HG03439 (cell line): Measurements from ENCODE around the gene DAPK1.

Experiments
- ATAC-seq: cut with Tn5 transposase; IDR thresholded peaks from one replicate; pipeline ENCODE4 v1.9.1; 2021; ENCODE audit warnings: mild to moderate bottlenecking, moderate library complexity; ENCODE audit not compliant: unreplicated experiment

Gene DAPK1

DNA sequence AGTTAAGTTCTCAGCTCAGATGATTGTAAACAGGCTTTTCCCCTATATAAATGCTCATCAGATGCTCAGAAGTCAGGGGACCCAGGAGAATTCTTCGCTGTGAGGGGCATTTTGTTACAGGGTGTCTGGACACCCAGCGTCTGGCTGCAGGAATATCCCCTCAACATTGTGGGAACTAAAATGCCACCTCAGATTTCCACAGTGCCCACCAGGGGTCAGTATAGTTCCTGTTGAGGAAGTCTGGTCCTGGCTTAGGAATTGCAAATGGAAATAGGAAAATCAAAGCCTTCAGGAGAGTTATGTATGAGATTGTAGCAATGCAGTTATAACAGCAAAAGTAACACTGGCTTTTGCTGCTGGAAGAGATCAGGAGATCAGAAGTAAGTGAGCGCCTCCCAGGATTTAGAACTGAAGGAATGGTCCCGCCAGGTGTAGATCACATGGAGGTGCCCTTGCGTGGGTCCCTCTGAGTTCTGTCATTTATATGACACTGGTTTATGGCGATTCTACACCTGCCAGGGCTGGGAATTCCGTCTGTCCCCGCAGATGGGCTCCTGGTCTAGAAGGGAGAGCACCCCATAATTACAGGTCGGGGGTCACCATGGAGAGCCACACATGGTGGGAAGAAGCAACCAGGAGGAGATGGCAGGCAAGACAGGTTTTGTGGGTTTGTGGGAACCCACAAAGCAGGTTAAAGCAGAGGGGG, 181.1 kb downstream of the DAPK1 start:
- ATAC-seq = no peak

DNA sequence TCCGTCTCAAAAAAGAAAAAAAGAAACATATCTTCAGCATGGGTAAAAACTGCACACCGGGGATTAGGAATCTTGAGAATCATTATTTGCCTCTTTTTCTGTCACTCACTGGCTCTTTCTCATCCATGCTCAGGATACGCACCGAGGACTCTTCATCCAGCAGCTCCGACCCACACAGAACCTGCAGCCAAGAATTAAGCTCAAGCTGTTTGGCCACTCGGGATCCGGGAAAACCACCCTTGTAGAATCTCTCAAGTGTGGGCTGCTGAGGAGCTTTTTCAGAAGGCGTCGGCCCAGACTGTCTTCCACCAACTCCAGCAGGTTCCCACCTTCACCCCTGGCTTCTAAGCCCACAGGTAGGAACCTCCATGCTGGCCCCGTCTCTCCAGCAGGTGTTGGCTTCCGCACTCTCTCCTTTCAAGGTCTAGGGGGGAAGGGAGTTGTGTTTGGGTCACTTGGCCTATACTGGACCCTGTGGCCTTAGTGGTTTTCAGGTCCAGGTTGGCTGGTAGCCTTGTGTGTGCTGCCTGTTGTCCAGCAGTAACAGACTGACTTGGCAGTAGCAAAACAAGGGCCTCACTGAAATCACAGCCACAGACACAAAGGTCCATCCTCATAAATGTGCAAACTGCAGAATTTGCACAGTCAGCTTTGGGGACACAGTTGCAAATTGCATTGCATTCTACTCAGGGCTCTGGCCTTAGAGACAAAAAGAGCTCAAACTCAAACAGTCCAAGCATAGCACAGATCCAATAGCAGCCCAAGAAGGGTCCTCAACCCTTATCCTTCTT, 183.8 kb downstream of the DAPK1 start:
- ATAC-seq = no peak

DNA sequence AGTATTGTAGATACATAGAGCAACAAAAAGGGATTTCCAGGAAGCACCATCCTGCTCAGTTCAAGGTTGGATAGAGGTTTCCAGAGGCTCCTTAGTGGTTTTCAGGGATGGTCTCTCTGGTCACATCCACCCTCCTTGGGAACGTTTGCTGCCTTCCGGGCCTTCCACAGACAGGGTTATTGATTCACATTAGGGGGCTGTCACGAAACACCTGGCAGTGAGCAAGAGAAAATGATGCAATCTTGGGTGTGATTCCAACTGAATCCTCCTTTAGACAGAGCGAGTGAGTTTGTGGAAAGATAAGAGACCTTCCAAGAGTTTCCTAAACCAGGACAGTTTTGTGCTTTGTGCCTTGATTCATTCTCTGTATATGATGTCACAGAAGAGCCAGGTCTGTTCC, 184.4 kb downstream of the DAPK1 start:
- no peak for ATAC-seq

DNA sequence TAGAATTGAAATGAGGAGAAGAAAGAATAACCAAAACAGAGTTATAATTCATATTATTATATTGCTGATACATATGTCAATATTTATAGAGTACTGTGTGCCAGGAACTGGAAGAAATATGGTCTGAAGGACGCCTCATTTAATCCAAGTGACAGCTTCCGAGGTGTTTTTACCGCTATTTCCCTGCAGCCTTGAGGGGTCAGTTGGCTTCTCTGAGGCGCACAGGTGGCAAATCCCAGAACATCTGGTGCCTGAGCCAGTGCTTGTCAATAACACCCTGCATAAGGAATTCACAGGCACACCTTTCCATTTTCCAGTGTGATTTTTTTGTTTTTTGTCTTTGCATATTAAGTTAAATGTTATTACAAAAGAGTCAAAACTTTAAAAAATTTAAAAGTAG, 185.0 kb downstream of the DAPK1 start:
- no peak for ATAC-seq

DNA sequence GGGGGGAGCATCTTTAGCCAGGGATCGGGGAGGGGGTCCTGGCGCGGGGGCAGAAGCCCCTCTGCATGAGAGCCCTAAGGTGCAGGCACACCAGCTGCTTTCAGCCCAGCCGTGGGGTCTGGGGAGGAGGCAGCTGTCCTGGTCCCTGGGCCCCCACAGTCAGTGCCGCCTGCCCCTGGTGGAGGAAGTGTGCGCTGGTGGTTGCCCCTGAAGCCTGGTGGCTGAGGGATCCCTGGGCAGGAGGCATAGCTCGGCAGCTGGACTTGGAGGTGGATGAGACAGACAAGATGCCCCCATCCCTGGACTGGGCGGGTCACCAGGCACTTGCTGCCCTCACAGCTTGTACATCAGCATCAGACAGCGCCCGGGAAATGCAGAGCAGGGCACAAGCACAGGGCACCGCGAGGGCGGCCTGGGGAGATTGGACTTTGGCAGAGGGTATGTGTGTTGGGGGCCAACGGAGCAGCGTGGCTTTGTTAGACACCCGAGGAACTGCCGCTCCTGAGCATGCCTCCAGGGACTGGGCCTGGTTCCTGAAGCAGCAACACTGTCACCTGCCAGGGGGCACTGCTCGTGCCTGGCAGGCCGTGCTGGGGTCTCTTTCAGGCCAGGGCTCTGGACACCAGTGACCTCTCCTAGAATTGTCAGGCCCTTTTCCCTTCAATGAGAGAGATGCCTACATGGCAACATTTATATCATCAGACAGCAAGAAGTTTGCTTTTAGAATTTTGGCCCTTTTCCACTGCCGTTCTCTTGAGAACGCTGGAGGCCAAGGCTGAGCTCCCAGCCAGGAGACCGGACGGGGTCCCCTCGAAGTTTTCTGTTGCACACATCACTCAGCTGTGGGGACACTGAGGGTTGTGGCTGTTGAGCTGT, 186.3 kb downstream of the DAPK1 start:
- no peak for ATAC-seq

DNA sequence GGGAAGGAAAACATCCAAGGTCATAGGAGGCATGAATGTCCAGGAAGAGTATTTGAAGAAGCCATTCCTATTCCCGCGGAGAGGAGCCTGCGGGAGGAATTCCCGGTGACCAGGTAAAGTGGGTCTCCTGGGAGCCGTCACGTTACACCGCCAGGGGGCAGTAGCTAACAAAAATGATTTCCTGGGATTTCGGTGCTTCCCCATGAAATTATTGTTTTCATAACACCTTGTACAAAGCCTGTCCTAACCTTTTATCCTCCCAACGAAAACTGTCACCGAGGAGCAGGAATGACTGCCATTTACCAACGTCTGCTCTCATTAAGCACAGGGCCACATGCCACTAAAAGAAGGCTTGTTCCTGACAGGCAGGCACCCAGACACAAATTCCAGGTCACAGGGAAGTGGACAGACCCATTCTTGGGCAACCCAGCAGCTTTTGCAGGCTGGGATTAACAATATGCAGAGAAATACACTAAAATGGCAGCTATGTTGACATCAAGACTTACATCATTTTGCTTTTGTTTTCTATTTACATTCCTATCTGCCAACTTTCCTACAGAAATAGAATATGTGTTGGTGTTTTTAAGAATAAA, 187.1 kb downstream of the DAPK1 start:
- no peak for ATAC-seq

DNA sequence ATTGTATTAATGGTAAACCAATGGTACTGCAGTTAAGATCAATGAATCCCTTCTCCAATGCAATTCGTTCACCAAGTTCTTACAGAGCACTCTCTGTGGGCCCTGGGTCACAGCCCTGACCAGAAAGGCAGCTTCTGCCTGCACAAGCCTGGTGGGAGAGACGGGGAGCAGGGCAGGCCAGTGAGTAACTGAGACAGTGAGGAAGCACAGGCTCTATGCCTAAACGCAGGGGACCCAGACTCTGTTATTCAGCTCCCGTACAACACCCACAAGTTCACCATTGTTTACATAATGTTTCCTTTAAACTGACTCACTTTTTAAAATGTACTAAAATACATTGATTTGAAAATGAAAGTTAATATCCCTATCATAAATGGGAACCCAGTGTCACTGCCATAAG, 187.8 kb downstream of the DAPK1 start:
- ATAC-seq = no peak

DNA sequence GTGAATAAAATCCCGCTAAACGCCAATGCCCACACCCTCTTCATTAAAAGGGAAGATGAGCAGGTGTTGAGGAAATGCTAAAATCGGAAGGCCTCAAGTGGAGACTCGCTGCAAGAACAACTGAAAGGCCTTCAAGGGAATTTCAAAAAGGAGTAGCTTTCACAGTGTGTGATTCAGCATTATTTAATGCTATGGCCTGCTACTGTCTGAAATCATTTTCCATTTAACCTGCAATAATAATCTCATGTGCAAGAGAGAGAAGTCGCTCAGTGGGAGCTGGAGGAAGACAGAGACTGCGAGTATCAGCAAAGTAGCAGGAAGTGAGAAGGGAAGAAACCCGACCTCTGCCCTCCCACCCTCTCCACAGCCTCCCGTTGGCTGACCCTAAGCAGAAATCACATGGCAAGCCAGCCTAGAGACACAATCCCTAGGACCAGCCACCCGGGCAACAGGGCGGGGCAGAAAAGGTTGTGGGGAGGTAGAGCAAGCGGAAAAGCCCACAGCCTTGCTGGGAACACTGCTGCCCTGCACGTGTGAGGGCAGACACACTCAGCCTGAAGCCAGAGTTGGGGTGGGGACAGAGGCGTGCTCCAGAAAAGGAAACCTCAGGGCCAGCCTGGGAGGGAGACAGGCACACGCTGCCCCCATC, 188.3 kb downstream of the DAPK1 start:
- ATAC-seq = no peak

DNA sequence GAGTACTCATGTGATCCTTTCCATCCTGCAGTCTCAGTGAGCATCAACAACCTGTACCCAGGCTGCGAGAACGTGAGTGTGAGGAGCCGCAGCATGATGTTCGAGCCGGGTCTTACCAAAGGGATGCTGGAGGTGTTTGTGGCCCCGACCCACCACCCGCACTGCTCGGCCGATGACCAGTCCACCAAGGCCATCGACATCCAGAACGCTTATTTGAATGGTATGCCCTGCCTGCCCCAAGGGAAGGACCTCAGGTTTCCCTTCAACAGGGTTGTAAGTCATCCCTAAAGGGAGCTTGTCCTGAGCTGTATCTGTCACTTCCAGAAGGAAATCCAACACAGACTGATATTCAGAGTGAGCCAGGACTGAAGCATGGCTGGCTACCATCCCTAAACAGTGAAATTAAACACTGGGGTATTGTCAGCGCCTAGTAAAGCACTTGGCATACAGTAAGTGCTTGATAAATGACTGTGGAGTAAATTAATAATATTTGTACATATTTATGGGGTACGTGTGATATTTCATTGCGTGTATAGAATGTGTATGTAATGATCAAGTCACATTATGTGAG, 188.9 kb downstream of the DAPK1 start:
- no peak for ATAC-seq

DNA sequence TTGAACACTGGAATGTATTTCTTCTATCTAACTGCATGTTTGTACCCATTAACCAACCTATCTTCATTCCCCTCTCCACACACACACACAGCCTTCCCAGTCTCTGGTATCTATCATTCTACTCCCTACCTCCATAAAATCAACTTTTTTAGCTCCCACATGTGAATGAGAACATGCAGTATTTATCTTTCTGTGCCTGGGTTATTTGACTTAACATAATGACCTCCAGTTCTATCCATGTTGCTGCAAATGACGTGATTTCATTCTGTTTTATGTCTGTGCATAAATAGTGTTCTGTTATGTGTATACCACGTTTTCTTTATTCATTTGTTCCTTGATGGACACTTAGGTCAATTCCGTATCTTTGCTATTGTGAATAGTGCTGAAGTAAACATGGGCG, 189.5 kb downstream of the DAPK1 start:
- no peak for ATAC-seq

DNA sequence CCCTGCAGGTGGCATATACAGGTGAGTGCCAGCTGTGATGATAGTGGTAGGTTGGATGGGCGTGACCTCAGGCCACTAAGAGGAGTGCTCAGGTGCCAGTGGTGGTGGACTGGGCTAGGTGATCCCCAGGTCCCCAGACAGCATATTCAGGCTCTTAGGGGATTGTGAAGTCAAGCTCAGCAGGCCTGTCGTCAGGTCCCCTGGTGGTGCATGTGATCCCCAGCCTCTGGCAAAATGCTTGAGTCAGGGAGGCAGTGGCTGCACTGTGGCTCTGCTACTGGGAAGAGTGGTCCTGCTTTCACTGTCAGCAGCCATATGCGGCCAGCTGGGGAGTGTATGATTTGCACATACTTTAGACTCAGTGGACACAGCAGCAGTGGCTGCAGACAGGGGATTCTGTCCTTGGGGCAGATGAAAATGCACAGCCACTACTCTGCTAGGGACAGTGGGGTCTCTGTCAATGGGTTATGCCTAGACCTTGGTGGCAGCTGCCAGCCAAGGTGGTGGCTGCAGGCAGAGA, 196.6 kb downstream of the DAPK1 start:
- no peak for ATAC-seq

DNA sequence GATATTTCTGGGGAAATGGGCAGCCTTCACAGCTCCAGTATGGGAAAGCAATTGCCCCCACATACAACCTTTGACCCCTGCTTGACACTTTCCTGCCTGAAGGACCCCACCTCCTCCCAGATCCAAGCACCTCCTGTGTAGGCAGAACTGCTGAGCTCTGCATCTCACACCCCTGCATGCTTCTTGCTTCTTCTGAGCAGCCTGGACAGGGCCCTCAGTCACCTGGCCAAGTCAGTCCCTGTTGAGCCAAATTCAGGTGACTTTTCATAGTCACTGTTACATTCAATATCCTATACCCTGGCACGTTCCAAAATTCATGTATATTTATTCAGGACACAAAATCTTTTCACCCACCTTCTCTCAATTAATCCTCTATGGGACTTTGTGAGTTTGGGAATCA, 197.9 kb downstream of the DAPK1 start:
- ATAC-seq = no peak

DNA sequence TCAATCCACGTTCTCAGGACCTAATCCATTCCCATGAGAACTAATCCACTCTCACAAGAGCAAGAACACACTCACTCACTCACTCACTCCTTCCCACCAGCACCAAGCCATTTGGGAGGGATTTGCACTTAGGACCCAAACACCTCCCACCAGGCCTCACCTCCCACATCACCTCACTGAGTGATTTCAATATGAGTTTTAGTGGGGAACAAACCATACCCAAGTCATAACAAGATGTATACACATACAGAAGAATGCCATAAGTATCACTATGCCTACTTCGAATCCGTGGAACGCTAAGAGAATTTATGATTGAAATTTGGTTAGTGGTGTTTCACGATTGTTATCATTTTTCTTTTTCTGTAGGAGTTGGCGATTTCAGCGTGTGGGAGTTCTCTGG, 199.0 kb downstream of the DAPK1 start:
- ATAC-seq = no peak

DNA sequence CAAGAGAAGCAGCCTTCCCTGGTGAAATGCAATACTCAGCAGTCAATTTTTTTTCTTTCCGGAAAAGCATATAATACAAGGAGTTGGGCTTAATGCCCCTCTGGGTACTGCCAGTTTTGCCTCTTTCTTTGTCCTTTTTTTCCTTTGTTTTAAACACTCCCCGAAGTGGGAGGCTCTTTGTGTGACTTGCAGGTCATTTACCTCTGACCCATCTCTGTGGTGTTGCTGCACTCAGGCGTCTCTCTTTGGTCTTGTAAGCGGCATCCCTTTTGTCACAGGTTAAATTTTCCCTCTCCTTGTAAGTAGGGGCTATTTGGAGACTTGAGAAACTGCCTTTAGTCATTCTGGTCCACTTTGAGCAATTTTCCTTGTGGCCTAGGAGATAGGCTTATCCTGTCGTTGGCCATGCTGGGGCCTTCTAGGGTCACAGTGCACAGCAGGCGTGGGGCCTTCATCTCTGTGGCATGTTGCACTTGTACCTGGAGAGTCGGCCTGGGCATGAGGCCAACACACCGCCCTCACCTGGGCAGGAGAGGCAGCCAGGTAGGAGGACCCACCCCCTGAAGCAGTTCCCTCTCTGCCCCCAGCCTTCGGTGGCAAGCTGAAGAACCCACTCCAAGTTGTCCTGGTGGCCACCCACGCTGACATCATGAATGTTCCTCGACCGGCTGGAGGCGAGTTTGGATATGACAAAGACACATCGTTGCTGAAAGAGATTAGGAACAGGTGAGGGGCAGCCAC, 200.6 kb downstream of the DAPK1 start:
- ATAC-seq = no peak

DNA sequence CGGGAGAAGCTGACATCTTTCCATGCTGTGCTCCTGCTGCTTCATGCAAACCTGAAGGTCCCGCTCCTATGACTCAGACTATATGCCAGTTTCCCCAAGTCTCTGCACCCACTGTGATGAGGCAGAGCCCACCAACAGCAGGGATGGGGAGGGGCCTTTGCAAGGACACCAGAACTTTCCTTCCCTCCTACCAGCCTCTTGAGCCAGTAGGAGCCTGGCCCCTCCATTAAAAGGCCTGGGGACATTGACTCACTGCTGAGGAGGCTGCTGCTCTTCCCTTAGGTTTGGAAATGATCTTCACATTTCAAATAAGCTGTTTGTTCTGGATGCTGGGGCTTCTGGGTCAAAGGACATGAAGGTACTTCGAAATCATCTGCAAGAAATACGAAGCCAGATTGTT, 202.2 kb downstream of the DAPK1 start:
- no peak for ATAC-seq

DNA sequence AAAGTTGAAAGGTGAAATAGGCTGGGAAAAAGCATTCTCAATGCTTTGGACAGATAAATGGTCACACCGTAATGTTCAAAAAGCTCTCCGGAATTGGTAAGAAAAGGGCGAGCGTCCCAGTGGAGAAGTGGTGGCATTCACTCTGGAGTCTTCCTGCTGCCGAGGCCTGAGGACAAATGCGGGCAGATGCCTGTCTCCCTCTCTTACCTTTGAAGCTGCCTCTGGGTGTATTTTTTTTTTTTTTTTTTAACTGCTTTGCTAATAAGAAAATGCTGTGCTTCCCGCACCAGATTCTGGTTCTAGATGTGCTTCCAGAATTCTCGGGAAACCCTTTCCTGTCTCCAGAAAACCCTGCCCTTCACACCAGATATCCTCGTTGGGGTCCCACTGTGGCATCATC, 203.8 kb downstream of the DAPK1 start:
- ATAC-seq = no peak

DNA sequence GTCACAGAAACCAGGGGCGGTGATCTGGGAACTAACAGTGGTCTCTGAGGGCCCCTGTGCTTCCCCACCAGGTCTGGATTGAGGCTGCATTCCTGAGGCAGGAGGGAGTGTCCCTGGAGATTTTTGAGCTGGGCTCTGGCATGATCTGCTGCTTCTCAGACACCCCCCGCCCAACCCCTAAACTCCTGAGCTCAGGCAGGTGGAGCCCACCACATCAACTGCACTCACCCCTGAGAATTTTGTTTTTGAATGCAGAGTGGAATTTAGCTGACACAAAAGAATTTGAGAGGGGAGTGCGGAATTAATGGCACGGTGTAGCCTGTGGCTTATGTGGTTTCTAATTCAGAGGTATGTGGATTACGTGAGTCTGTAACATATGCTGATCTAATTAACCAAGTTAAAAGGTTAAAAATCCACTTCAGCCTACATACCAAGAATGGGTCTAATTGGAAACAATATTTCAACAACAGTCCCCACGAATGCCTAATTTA, 204.3 kb downstream of the DAPK1 start:
- ATAC-seq = no peak

DNA sequence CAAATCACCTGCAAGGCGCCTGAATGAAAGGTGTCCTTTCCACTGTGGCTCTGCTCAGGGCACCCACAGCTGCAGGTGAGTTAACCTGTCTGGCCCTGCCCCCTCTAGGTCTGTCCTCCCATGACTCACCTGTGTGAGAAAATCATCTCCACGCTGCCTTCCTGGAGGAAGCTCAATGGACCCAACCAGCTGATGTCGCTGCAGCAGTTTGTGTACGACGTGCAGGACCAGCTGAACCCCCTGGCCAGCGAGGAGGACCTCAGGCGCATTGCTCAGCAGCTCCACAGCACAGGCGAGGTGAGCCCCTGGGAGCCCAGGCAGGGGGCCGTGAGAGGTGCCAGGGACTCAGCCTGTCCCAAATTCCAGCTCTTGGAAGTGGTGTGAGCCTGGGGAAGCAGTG, 205.3 kb downstream of the DAPK1 start:
- ATAC-seq = no peak

DNA sequence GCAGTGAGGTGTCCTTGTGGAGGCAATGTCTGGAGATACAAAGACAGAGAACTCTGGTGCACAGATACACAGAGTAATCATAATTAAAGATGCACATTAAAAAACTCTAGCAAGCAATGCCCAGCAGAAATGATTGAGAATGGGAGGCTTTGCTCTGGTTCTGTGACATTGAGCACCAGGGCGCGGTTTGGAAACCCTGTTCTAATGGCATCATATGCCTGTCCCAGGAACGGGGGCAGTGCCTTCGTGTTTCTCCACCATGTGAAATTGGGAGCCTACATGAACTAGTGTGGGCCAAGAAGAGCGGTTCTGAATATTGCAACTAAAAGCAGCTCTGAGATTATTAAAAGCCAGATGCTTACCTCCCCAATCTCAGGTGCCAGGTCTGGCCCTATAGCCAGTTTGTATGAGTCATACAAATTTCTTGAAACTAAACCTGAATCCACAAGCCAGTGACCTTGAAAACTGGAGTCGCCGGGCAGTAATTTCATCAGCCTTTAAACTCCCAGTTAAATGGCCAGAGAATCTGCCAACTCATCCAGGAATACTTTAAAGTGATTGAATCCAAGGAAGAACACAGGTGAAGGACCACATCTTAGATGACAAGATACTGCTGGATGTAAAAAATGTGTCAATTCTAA, 206.1 kb downstream of the DAPK1 start:
- no peak for ATAC-seq
